Right lobe of liver (tissue), 6 donors: ENCODE data around the gene RNH1. TPM values are rescaled to one million over a fixed set of nuclear protein-coding genes. Genes with fewer than 3 reads are reported as not detected.

Source experiments
- ATAC-seq, 4 donors: fragments of 200-7000 bp; cut with Tn5 transposase; one replicate each; pipeline ENCODE4 v1.9.1; 2020; ENCODE audit warnings: mild to moderate bottlenecking in 4 of 4, moderate library complexity in 4 of 4
- DNase-seq, 3 donors: peaks; one replicate each; pipeline ENCODE4 v3.0.0-alpha.2; 2020
- H3K27ac ChIP-seq, 3 donors: fragments of 200-600 bp; one replicate each; pipeline ENCODE4 v1.8.0; 2022
- H3K27me3 ChIP-seq, 2 donors: fragments of 200-600 bp; one replicate each; pipeline ENCODE4 v1.8.0; 2022
- H3K36me3 ChIP-seq, 4 donors: fragments of 200-600 bp; sonication (generic) in 1 of 4; one replicate each; pipeline versions ENCODE4 v1.5.1 to v1.8.0; 2017 to 2022; ENCODE audit warnings: control low read depth in 1 of 4
- H3K4me1 ChIP-seq, 4 donors: fragments of 200-600 bp; sonication (generic) in 1 of 4; one replicate each; pipeline versions ENCODE4 v1.5.1 to v1.8.0; 2017 to 2022; ENCODE audit warnings: control low read depth in 1 of 4
- H3K4me3 ChIP-seq, 3 donors: fragments of 200-600 bp; one replicate each; pipeline ENCODE4 v1.8.0; 2022
- H3K9me3 ChIP-seq, 4 donors: fragments of 200-600 bp; sonication (generic) in 1 of 4; one replicate each; pipeline versions ENCODE4 v1.5.1 to v1.8.0; 2017 to 2022; ENCODE audit warnings: control low read depth in 1 of 4
- CTCF ChIP-seq, 4 donors: fragments of 200-600 bp in 3 of 4; fragments of 450-650 bp in 1 of 4; IDR thresholded peaks; one replicate each; pipeline versions ENCODE4 v1.5.1 to v1.8.0; 2016 to 2022; ENCODE audit warnings: antibody characterized with exemption in 4 of 4, mild to moderate bottlenecking in 2 of 4
- POLR2A ChIP-seq: fragments of 450-650 bp; IDR thresholded peaks from one replicate; pipeline ENCODE4 v1.6.1; 2017; ENCODE audit warnings: antibody characterized with exemption, mild to moderate bottlenecking
- WGBS: methylation state at CpG from one replicate; pipeline ENCODE4 v1.1.6; 2018; ENCODE audit warnings: low coverage, low lambda C conversion rate; ENCODE audit not compliant: insufficient coverage; ENCODE audit errors: missing lambda C conversion rate; 5-methylcytosine and 5-hydroxymethylcytosine counted together
- intact Hi-C, 2 donors: fragments of 100-400 bp; cut with DNase I; formaldehyde crosslinking; loops; one replicate each; pipeline versions ENCODE4 v1.11.2 to v1.14.1; 2022
- total RNA-seq, 6 experiments: library from RNA; depleted of rRNA in 2 of 6; stranded (reverse); fragments of >200 nt in 2 of 6; fragmentation: NEBNext Ultra II Directional in 3 of 6; extraction: Animal tissue kit (Norgen Biotek cat#: 25700) in 3 of 6; gene quantifications; one replicate each; pipeline versions ENCODE4 v1.1.0 to v1.2.4, GENCODE V29; 2016 to 2023
- donor health status: DM: no; HTN: yes; CAD: no.
- donor health status: DM: no; HTN: no; CAD: no.
- donor health status: DM: no; HTN: no; CAD: no.
- donor health status: DM: no; HTN: yes; CAD: no.
- donor health status: DM: no; HTN: yes; CAD: no.

RNH1 gene
- total RNA-seq, 6 experiments from 2014 or later = 66.4 to 135 (median 76.2) TPM

- DNase-seq = no peak
- no peaks in the 10 kb centered on the region for H3K9me3 ChIP-seq
- peaks cover 0 to 9% (median 0%) of the 10 kb centered on the region in 4 donors for H3K36me3 ChIP-seq
- no peak overlapping the region for H3K4me3 ChIP-seq
- ATAC-seq = no peak
- H3K27me3 ChIP-seq = no peaks in the 10 kb centered on the region
- no peak overlapping the region for H3K27ac ChIP-seq
- intact Hi-C loops = loop anchor here in 1 of 2 donors (10.0 kb wide), 1 partner anchor 125 kb away; no protein-coding TSS in a partner anchor
- WGBS = 73% methylated on average over 5 of the region's 18 CpGs
- peaks cover 0 to 6% (median 0%) of the 10 kb centered on the region in 4 donors for H3K4me1 ChIP-seq
- TF ChIP-seq CTCF (IDR thresholded peaks at IDR 0.05) (no peak), POLR2A (no peak)
These were observed 22.8 kb upstream of the RNH1 start for GRCh38 chr11:529728-530411.

- no peaks in the 10 kb centered on the region for H3K9me3 ChIP-seq
- H3K36me3 ChIP-seq = peaks cover 0 to 9% (median 0%) of the 10 kb centered on the region in 4 donors
- no peaks in the 10 kb centered on the region for H3K27me3 ChIP-seq
- WGBS = 100% methylated on average over 1 of the region's 29 CpGs
- DNase-seq = no peak
- no peak overlapping the region for H3K27ac ChIP-seq
- TF ChIP-seq CTCF (IDR thresholded peaks at IDR 0.05) = no peak
- TF ChIP-seq POLR2A = no peak
- no peak overlapping the region for H3K4me3 ChIP-seq
- intact Hi-C loops = loop anchor here in 1 of 2 donors (10.0 kb wide), 1 partner anchor 124 kb away; no protein-coding TSS in a partner anchor
- H3K4me1 ChIP-seq = peaks cover 0 to 2% (median 0%) of the 10 kb centered on the region in 4 donors
- no peak for ATAC-seq
These were observed 22.0 kb upstream of the RNH1 start for GRCh38 chr11:528815-529727.

- Histone ChIP-seq H3K4me1 (no peaks in the 10 kb centered on the region), H3K36me3 (peaks cover 0 to 7% (median 0%) of the 10 kb centered on the region in 4 donors), H3K4me3 (no peak overlapping the region), H3K27me3 (no peaks in the 10 kb centered on the region), H3K9me3 (no peaks in the 10 kb centered on the region), H3K27ac (no peak overlapping the region)
- DNase-seq = no peak
- TF ChIP-seq POLR2A (no peak), CTCF (IDR thresholded peaks at IDR 0.05) (no peak)
- 94% methylated on average over 7 of the region's 30 CpGs for WGBS
- intact Hi-C loops = loop anchor here in 1 of 2 donors (10.0 kb wide), 1 partner anchor 123 kb away; no protein-coding TSS in a partner anchor
- no peak for ATAC-seq
These were observed 21.2 kb upstream of the RNH1 start for GRCh38 chr11:528166-528814.

GRCh38 chr11:526192-526591 is 19.1 kb upstream of the RNH1 start:
- H3K27ac ChIP-seq = no peak overlapping the region
- H3K27me3 ChIP-seq = no peaks in the 10 kb centered on the region
- no peak overlapping the region for H3K4me3 ChIP-seq
- TF ChIP-seq POLR2A (no peak), CTCF (IDR thresholded peaks at IDR 0.05) (no peak)
- ATAC-seq (no peak), DNase-seq (no peak)
- intact Hi-C loops = loop anchor here in 1 of 2 donors (10.0 kb wide), 1 partner anchor 121 kb away; no protein-coding TSS in a partner anchor
- no peaks in the 10 kb centered on the region for H3K9me3 ChIP-seq
- H3K4me1 ChIP-seq = no peaks in the 10 kb centered on the region
- H3K36me3 ChIP-seq = no peaks in the 10 kb centered on the region
- WGBS = 57% methylated on average over 3 of the region's 17 CpGs
